ENCODE data around the gene UVSSA.

UVSSA gene

DNA sequence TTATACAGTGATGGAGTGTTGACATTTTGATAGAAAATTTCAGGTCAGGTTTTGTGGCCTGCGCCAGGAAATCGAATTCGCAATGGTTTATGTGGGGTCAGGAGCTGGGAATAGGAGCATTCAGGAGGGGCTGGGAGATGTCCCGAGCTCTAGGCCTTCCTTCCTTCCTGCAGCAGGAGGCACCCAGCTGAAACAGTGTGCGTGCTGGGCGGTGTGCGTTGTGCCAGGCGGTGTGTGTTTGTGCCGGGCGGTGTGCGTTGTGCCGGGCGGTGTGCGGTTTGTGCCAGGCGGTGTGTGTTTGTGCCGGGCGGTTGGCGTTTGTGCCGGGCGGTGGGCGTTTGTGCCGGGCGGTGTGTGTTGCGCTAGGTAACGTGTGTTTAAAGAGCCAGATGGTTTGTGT is 1.7 kb downstream of the UVSSA start:
- no peak for DNase-seq (ENCODE audit: low read depth in 2 of 2)

DNA sequence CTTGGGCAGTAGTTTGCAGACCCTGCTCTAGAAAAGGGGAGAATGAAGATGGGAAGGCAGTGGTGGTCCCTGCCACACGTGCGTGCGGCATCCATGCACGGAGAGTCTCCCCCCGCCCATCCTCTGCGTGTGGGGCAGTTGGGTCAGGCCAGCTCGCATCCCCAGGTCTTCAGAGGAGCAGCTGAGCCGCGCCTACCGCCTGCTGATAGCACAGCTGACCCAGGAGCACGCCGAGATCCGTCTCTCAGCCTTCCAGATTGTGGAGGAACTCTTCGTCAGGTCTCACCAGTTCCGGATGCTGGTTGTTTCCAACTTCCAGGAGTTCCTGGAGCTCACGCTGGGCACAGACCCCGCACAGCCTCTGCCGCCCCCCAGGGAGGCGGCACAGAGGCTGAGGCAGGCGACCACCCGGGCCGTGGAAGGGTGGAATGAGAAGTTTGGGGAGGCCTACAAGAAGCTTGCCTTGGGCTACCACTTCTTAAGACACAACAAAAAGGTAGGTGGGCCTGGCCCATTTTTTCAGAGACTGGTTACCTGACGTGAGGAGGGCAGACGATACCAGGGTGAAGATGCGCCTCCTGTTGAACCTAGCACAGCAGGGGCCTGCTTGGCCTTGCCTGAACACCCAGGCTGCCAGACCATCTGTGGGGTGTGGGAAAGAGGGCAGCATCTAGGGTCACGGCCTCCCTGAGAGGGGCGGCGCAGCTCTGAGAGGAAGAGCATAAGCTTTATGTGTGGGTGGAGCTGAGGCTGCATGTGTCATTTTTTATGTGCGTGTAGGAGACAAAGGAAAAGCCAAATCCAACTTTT is 2.6 kb downstream of the UVSSA start:
- DNase-seq (ENCODE audit: low read depth in 2 of 2) = no peak

DNA sequence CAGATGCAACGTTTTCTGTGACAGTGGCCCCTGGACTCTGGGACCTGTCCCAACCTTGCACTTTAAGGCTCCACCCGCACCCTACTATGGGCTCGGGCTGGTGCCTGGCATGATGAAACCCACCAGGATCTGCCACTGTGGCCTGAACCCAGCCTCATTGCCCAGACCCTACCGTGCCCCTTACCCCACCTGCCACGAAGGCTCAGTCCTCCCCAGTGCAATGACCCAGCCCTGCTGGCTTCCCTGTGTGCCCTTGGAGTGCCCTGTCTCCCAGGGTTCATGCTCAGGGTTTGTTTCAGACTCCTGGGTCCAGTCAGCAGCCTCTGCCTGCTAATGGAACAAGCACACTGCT is 3.1 kb downstream of the UVSSA start:
- DNase-seq (ENCODE audit: low read depth in 2 of 2) = no peak

DNA sequence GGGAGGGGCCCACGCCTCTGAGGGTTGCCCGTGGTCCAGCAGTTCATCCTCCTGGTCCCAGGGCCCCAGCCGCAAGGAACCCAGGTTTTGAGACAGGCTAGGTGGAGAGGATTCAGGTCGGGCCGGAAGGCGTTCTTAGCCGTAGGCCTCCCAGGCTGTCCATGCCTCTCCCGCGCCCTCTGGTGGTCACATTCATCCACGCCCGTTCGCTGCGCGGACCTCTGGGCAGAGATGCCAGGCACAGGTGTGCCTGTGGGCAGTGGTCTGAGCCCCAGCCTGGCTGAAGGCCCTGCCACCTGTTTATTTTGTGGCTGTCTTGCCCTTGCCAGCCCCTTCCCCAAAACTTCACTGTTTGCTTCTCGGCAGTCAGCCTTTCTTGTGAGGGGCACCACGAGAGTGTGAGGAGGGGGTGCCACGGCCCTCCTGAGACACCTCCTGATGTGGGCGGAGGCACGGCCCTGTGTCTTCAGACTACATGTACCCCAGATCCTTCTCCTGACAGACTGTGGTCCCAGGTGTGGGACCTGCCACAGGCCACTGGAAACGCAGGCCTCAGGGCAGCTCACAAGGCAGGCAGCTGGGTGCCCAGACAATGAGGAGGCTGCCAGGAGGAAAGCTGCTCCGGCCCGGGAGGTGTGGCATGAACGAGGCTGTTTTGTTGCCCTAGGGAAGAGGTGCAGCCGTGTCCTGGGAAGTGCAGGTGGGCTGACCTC is 5.0 kb downstream of the UVSSA start:
- DNase-seq (ENCODE audit: low read depth in 2 of 2) = peak; percentile 86 to 97

DNA sequence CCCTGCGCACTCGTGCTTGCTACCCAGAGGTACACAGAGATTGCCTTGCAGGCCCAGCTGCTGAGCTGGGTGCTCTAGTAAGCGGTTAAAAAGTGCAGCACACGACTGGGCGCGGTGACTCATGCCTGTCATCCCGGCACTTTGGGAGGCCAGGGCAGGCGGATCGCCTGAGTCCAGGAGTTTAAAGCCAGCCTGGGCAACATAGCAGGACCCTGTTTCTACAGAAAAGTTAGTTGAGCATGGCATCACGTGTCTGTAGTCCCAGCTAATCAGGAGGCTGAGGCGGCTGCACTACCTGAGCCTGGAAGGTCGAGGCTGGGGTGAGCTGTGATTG is 5.5 kb downstream of the UVSSA start:
- DNase-seq (ENCODE audit: low read depth in 2 of 2) = no peak

DNA sequence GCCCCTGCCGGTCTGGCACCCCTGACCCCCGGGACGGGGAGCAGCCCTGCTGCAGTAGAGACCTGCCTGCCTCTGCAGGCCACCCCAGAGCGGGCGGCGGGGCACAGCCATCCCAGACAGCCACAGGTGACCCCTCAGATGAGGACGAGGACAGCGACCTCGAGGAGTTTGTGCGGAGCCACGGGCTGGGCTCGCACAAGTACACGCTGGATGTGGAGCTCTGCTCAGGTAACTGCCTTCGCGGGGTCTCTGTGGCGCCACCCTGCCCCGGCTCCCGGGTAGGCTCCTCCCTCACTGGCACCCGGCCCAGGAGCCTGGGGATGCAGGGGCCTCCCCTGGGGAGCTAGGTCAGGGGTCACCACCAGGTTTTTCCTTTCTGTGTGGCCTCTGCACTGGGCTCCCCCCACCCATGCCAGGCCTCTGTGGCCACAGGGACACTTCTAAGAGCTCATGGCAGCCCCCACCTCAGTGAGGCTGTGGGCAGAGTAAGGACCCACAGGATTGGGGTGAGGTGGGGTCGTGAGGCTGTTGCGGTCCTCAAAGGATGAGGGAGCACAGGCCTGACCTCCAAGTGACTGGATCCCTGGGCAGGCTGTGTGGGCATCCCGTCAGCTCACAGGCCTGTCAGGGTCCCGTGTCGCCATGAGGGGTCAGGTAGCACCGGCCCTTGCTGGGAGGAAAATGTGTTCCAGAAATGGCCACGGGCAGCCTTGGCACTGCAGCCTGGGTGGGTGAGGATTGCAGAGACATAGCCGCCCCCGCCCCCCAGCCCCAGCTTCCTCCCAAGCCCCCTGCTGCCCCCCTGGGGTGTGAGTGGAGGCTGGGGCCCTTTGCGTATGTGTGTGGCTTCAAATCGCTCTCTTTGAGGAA is 6.4 kb downstream of the UVSSA start:
- no peak for DNase-seq (ENCODE audit: low read depth in 2 of 2)

DNA sequence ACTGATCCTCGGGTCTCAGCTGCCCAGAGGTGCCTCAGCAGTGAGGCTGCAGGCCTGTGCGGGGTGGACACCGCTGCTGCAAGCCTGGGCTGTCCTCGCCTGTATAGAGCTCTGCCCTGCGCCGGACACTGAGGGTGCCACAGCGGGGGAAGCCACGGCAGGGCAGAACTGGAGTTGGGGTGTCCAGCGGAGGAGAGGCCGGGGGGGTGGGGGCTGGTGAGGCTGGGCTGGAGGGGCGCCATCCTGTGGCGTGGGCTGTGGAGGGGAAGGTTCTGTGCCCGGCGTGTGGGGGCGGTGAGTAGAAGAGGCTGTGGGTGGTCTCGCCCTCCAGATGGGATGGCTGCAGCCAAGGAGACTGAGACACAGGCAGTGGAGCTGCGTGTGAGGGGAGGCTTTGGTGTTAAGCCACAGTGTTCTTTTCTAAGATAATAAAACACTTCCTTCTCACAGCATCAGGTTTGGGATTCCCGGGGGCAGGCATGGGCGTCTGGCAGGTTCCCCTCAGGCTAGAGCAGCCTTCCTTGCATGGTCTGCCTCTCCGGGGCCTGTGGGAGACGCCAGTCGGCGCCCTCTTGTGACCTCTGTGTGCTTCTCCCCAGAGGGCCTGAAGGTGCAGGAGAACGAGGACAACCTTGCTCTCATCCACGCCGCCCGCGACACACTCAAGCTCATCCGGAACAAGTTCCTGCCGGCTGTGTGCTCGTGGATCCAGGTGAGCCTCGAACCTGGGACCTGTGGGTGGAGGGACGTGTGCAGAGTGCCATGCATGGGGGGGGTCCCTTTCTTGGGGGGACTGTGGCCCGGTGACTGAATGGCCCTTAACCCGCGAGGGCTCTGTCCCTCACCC is 7.4 kb downstream of the UVSSA start:
- no peak for DNase-seq (ENCODE audit: low read depth in 2 of 2)

DNA sequence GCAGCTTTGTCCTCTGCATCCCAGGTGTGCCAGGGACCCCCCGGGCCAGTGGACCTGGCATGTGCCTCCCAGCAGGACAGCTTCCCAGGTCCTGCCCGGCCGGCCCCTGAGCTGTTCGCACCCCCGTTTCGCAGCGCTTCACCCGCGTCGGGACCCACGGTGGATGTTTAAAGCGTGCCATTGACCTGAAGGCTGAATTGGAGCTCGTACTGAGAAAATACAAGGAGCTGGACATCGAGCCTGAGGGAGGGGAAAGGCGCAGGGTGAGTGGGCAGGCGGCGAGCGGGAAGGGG is 7.9 kb downstream of the UVSSA start:
- no peak for DNase-seq (ENCODE audit: low read depth in 2 of 2)

DNA sequence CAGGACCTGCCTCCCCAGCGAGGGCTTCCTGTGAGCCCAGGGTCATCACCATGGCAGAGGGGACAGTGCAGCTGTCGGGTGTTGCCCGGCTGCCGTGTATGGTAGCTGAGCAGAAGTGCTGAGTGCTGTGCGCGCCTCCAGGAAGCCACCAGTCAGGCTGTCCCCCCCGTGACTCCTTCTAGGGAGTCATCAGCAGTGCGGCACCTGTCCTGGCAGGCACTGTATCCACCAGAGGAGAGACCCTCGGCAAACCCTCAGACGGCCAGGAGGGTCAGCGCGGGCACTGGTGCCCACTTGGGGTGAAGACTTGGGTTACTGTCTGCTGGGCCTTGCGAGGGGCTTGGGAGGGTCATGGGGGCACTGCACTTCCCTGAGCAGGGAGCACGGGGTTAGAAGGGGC is 8.4 kb downstream of the UVSSA start:
- DNase-seq (ENCODE audit: low read depth in 2 of 2) = no peak

DNA sequence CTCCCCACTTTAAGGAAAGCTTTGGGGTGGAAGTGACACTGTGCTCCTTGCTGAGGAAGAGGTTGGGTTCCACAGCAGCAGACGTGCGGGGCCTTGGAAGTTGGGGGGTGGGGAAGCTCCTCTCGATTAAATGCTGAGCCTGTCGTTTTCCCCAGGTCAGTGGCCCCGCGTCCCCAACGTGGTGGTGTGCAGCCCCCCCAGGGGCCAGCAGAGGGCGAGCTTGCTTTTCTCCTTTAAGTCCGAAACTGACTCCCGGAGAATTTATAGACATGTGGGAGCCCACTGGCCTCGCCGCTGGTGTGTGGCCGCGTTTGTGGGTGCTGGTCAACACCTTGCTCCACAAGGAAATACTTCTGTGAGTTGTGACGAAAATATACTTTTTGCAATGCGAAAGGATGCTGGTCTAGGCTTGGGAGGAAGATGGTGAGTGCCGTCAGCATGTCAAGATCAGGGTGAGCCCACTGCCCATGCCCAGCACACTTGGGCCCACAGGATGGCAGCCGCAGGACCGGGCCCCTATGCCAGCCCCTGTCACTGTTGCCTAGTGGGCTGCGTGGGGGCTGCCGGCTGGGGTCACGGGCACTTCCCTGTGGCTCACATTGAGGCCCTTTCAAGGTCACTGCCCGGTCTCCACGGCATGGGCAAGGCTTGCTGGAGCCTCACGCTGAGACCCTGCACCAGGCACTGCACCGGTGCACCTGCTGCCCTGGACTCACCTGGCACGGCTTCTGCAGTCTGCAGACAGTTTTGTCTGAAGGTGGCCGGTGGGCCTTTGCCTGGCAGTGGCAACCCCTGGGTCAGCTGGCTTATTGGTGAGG is 9.4 kb downstream of the UVSSA start:
- DNase-seq (ENCODE audit: low read depth in 2 of 2) = peak in 1 of 2 donors; percentile 46

DNA sequence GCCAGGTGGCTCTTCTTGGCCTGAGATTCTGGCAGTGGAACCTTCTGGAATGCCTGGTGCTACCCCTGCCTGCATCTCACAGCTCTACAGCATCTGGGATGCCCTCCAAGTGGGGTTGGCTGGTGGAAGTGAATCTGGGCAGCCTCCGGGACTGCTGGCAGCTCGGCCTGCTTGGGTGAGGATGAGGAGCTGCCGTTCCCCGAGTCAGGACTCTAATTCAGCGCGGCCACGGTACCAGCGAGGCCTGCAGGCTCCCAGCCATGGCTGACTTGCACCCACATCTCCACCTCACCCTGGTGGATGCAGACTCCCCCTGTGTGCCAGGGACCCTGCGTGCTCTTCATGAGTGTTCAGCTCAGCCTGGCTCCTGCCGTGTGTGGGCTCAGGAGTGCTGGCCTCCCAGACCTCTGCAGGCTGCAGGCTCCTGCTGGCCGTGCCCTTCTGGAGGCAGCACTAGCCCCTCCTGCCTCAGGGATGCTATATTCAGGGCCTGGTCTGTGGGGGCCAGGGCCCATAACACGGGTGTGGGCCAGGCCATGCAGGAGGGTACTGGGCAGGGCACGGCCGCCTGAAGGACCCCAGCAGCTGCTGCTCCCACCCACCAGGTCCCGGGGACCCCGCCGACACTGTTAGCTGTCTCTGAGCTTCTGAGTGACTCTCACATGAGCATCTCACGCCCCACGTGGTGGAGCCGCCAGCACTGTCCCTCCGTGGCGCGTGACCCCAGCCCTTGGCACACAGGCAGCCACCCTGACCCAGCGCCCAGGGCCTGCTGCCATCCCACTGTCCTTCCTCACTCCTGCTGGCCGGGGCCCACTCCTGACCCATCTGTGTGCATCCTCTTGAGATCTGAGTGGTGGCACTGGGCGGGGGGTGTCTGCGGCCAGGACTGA is 10.6 kb downstream of the UVSSA start:
- DNase-seq (ENCODE audit: low read depth in 2 of 2) = no peak

DNA sequence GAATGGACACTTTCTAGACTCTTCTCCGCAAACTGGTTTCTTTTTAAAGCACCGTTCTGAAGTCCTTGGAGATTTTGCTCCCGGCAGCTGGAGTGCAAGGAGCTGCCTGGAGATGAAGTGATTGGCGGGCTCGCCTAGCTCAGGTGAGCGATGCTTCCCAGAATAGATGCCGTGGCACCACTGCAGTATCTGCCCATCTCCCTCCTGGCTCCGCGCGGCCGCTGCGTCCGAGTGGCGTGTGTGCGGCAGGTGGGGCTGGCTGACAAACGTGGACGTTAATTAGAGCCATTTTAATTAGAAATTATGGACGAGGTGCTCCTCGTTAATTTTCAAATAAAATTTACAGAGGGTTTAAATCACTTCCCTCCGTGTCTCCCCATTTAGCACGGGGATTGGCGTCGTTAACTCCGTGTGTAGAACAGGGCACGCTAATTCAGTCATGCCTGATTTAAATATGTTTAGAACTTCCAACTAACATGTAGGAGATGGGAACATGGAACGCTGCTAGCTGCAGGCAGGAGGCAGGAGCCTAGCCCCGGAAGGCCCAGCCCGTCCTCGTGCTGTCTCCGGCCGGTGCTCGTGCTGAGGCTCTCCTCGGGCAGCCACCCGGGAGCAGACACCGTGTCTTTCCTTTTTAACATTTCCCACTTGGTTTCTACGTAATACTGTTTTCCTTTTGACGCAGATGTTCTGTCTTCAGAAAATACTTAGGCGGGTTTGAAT is 11.6 kb downstream of the UVSSA start:
- no peak for DNase-seq (ENCODE audit: low read depth in 2 of 2)

DNA sequence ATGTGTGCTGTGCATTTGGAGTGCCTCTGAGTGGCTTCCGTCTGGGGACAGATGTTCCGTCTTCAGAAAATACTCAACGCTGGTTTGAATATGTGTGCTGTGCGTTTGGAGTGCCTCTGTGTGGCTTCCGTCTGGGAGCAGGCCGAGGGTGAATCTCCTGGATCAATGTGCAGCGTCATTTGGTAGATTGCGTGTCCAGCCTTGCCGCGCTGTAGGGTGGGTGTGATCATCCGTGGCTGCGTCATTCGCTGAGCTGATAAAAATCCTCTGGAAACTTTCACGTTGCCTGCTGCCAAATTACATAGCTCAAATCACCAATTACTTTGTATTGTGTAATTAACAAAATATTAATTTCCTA is 12.1 kb downstream of the UVSSA start:
- DNase-seq (ENCODE audit: low read depth in 2 of 2) = no peak

DNA sequence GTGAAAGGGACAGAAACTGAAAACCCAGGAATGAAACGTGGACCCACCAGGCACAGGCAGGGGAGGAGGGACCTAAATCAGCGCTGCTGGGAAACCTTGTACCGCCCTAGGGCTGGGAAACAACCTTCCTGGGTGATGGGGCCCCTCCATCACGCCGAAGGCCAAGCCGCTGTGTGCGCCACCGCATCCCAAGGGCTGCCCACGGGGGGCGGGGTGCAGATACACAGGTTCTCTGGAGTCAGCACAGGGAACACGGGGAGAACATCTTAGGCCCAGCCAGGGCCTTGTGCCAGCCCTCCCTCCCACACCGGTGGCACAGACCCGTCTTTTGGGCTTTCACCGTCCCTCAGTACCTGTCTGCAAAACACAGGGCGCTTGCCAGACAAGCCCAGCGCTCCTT is 13.0 kb downstream of the UVSSA start:
- DNase-seq (ENCODE audit: low read depth in 2 of 2) = no peak

DNA sequence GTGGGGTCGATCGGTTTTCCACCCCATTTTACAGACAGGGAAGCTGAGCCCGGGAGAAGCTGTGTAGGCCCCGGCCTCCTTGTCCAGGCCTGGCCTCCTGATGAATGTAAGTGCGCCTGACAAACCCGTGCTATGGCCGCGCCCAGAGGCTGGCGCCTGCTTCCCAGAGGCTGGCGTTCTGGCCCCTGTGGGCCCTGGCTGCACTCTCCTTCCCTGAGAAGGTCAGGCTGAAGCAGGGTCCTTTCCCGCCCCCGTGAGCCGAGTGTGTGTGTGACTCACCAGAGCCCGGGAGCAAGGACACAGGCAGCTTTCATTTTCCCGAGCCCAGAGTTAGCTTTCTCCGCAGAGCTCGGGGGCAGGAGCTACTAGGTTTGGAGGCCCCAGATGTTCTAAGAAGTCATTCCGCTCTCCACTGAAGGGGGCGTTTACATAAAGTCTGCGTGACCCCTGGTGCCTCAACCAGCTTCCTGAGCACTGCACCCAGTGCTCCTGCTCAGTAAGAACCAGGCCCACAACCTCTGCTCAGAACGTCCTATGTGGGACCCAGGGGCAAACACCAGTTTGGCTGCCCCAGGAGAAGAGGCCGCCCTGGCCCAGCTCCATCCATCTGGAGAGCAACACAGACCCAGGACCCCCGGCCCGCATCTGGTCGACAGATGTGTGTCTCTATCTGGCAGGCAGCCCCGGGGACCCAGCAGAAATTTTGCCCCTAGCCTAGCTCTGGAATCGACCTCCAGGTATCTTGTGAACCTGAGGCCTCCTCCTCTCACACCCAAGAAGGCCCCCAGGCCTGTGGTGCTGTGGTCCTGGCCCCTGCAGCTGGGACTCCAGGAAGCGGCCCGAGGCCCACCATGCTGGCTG is 13.6 kb downstream of the UVSSA start:
- DNase-seq (ENCODE audit: low read depth in 2 of 2) = no peak

DNA sequence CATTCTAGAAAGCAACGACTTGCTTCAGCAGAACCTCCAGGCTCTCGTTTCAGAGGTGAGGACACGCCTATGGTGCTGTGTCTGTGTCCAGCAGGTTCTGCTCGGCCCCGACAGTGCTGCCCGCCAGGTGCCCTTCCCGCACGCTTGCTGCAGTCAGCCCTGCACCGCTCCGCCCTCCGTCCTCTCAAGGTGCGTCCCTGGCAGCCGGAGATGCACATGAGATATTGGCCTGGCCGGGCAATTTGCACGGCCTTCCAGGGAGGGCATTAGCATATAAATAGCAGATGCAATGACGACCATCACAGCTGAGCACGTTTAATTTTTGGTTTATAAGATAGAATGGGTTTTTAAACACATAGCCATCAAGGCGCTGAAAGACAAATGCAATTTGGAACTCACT is 14.4 kb downstream of the UVSSA start:
- DNase-seq (ENCODE audit: low read depth in 2 of 2) = no peak

DNA sequence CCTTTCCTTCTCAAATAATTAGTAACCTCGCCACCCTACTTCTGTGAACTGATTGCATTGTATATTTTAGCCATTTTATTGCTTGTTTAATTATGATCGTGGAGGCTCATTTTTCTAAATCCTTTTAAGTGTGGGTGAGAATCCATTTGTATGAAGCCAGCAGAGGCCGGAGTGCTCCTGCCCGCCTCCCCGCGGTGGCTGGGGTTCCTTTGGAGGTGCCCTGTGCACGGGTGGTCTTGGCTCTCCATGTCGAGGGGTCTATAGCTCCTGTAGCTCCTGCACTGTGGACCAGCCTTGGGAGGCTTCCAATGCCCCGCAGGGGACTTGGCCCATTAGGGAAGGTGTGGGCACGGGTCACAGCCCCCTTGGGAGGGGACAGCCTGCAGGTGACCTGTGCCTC is 15.0 kb downstream of the UVSSA start:
- DNase-seq (ENCODE audit: low read depth in 2 of 2) = no peak

DNA sequence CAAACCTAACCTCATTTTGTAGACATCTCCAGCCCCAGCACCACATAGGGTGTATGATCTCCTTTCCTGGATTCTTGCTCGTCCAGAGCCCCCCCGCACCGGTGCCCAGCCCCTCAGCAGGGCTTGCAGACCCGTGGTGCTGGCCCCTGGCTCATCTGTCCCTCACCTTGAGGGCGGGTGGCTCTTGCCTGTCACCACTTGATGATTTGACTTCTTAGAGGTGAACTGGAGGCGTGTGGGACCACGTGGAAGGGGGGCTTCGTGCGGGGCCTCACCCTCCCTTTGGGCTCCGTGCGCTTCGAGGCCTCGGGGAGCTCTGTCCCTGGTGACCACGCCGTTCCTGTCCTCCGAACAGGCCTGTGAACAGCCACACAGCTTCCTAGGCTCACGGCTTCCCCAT is 15.5 kb downstream of the UVSSA start:
- no peak for DNase-seq (ENCODE audit: low read depth in 2 of 2)

DNA sequence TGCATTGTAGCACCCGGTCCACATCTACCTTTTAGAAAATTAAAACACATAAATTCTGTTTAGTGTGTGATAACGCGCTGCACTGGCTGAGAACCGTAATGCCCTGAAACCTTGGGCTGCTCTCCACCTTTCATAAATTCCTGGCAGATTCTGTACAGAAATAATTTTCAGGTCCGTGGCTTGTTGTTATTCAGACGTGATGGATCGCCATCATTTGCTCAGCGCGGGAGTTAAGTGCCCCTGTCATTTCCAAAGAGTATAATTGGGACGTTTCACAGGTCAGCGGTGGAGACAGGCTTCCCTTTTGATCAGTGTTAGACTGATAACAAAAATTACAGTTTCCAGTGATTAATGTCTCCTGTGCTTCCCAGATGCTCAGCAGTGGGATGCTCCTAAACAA is 16.5 kb downstream of the UVSSA start:
- no peak for DNase-seq (ENCODE audit: low read depth in 2 of 2)
